Measurements from ENCODE around the gene S100A16. TPM values are rescaled to one million over a fixed set of nuclear protein-coding genes. Genes with fewer than 3 reads are reported as not detected.
A peak's percentile ranks its signal among the peaks of the same experiment; 100 is the strongest.

S100A16 gene
- total RNA-seq, 2 experiments from 2014 or later, result not detected

DNA sequence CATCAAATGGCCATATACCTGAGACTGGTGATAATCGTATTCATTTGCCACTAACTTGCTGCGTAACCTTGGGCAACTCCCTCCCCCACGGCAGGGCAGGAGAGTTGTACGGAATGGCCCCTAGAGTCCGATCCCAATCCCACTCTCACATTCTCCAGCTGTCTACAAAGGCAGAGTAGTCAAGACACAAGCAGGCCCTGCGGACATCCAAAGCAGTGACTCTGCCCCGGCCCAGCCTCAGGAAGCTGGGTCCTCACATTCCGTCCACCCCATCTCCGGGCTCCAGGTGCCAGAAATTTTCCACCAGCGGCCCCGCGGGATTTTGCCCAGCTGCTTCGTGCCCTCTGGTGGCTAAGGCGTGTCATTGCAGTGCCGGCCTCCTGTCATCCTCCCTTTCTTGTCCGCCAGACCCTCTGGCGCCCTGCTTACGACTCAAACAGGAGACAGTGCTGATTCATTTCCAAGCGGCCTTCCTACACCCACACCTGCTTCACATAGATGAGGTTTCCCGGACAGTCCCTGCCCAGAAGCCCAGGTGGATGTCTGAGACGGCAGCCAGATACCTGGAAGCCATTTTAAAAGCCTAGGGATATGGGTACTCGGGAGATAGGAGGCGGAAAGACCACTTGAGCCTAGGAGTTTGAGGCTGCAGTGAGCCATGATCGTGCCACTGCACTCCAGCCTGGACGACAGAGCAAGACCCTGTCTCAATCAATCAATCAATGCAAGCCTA, 44.4 kb downstream of the S100A16 start:
- peak overlapping the region; percentile 17; the same call in 1 of the 2 replicates for H3K4me2 ChIP-seq (ENCODE audit: low read length)
- no peaks in the 10 kb centered on the region for H4K20me1 ChIP-seq (ENCODE audit: insufficient read depth, low read length)
- H3K79me2 ChIP-seq (ENCODE audit: insufficient read depth, low read depth, low read length), result no peaks in the 10 kb centered on the region
- no TSS peak for BruUV-seq (replicated peaks)
- no peak overlapping the region for H3K27ac ChIP-seq (ENCODE audit: low read depth, low read length, poor library complexity, severe bottlenecking)
- POLR2A ChIA-PET, result no interaction called here
- H2AFZ ChIP-seq (ENCODE audit: low read length), result peak overlapping the region; percentile 77; the same call in 1 of the 2 replicates
- H3K9me3 ChIP-seq (ENCODE audit: low read length), result no peaks in the 10 kb centered on the region
- intact Hi-C loops (cut with micrococcal nuclease; ENCODE audit: unreplicated experiment), result loop anchor here (1.0 kb wide), 1 partner anchor 57 kb away; no protein-coding TSS in a partner anchor
- no peaks in the 10 kb centered on the region for H3K36me3 ChIP-seq (ENCODE audit: insufficient read depth, low read length)
- peak; percentile 74 for DNase-seq (ENCODE audit: low spot score)
- no peaks in the 10 kb centered on the region for H3K9me2 ChIP-seq (ENCODE audit: insufficient read depth, low read length)
- H3K4me1 ChIP-seq (ENCODE audit: insufficient read depth, low read length, poor library complexity, severe bottlenecking), result peaks cover 17% of the 10 kb centered on the region
- CTCF ChIA-PET (ENCODE audit: unreplicated experiment), result interaction anchor here (1.0 kb wide), 1 partner anchor 1043 kb away, joined by 3 read pairs; no protein-coding TSS in a partner anchor
- no peak overlapping the region for H3K4me3 ChIP-seq (ENCODE audit: low read depth, low read length, poor library complexity, severe bottlenecking)
- TF ChIP-seq EZH2phosphoT487 (IDR thresholded peaks at IDR 0.05; ENCODE audit: borderline replicate concordance, low read depth, low read length), result no peak
- TF ChIP-seq, protein P1, sequence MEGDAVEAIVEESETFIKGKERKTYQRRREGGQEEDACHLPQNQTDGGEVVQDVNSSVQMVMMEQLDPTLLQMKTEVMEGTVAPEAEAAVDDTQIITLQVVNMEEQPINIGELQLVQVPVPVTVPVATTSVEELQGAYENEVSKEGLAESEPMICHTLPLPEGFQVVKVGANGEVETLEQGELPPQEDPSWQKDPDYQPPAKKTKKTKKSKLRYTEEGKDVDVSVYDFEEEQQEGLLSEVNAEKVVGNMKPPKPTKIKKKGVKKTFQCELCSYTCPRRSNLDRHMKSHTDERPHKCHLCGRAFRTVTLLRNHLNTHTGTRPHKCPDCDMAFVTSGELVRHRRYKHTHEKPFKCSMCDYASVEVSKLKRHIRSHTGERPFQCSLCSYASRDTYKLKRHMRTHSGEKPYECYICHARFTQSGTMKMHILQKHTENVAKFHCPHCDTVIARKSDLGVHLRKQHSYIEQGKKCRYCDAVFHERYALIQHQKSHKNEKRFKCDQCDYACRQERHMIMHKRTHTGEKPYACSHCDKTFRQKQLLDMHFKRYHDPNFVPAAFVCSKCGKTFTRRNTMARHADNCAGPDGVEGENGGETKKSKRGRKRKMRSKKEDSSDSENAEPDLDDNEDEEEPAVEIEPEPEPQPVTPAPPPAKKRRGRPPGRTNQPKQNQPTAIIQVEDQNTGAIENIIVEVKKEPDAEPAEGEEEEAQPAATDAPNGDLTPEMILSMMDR (conservative IDR thresholded peaks at IDR 0.05; ENCODE audit: low read length), result peak; percentile 96

DNA sequence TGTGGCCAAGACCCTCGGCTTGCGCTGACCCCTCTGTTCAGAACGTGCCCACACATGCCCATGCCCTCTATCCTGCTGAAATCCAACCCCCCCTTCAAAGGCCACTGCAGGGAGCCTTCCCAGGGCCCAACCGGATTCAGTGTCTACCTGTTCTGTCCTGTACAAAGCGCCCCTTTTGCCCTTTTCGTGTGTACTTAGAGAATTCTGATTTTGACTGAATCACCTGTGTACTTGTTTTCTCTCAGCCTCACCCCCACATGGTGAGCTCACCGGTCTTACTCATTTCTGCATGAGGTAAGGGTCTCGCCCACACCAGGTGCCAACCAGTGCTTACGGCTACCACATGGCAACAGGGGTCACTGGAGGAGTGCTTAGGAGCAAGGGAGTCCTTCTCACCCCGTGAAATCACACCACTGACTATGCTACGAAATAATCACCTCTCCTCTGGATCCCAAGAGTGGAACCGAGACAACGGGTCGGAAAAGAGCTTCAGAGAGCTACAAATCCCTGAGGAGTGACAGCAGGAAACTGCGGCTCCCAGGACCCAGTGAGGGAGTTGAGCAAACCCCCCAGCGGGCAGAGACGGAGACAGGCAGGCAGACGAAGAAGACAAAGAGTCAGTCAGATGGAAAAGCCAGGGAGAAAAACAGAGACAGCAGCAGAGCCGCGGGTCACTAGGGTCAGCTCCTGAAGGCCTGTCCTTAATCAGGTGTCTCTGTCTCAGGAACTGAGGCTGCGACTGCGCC, 45.1 kb downstream of the S100A16 start:
- H2AFZ ChIP-seq (ENCODE audit: low read length), result no peak overlapping the region

More for the DNA sequence above, 45.1 kb downstream of the S100A16 start:
- Histone ChIP-seq H4K20me1 (ENCODE audit: insufficient read depth, low read length) (no peaks in the 10 kb centered on the region), H3K79me2 (ENCODE audit: insufficient read depth, low read depth, low read length) (no peaks in the 10 kb centered on the region), H3K27ac (ENCODE audit: low read depth, low read length, poor library complexity, severe bottlenecking) (no peak overlapping the region), H3K4me3 (ENCODE audit: low read depth, low read length, poor library complexity, severe bottlenecking) (no peak overlapping the region), H3K4me2 (ENCODE audit: low read length) (no peak overlapping the region), H3K9me2 (ENCODE audit: insufficient read depth, low read length) (no peaks in the 10 kb centered on the region), H3K9me3 (ENCODE audit: low read length) (no peaks in the 10 kb centered on the region), H3K36me3 (ENCODE audit: insufficient read depth, low read length) (no peaks in the 10 kb centered on the region), H3K4me1 (ENCODE audit: insufficient read depth, low read length, poor library complexity, severe bottlenecking) (peaks cover 15% of the 10 kb centered on the region)
- no TSS peak for BruUV-seq (replicated peaks)
- intact Hi-C loops (cut with micrococcal nuclease; ENCODE audit: unreplicated experiment), result loop anchor here (1.0 kb wide), 1 partner anchor 56 kb away; no protein-coding TSS in a partner anchor
- no peak for DNase-seq (ENCODE audit: low spot score)
- TF ChIP-seq EZH2phosphoT487 (IDR thresholded peaks at IDR 0.05; ENCODE audit: borderline replicate concordance, low read depth, low read length), result no peak
- TF ChIP-seq, protein P1 (conservative IDR thresholded peaks at IDR 0.05; ENCODE audit: low read length), result no peak
- ChIA-PET CTCF (ENCODE audit: unreplicated experiment) (interaction anchor here (0.6 to 1.0 kb wide), 2 partner anchors 168 to 1044 kb away, joined by 3 read pairs; no protein-coding TSS in a partner anchor), POLR2A (interaction anchor here (0.7 kb wide), 1 partner anchor 28 kb away, joined by 3 read pairs; no protein-coding TSS in a partner anchor)
